ENCODE measurements around the gene LUZP2.

LUZP2 gene

DNA sequence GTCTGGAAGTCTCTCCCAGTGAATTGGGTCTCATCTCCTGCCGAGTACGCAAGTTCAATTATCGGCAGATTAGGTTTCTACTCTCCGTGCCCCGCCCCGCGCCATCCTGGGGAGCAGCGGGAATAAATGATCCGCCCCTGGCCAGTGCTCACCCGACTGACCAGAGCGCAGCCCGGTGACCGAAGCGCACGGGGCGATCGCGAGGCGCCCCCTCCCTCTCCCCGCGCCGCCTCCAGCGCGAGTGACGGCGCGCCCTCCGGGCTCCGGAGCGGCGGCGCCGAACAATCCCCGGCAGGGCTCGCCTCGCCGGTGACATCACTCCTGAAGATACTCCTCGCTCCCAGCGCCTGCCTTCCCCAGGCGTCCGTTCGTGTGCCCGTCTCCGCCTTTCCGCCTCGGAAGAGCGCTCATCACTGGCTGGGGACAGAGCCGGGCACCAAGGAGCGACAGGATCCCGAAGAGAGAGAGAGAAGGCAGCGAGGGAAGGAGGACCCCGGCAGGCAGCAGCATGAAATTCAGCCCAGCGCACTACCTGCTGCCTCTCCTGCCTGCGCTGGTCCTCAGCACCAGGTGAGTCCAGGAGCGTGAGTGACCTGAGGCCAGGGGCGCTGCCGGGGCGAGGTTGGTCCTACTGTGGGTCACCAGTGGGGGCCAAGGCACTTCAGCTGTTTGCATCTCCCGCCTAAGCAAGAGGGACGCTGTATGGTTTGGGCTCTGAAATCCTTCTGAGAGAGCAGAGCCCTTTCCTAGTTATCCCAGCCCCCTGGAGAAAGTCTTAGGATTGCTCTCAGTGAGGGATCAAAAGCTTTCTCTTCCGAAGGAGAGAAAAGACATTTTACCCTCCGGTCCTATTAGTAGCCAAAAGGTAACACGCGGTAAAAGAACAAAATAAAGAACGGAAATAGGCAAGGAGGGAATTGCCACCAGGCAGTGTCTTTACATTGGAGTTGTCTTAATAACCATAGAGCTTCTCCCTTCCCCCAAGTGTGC, at the start of gene LUZP2:
Gene LUZP2, plus strand, starts transcription at position 318 of the 990 bp plus-strand sequence.
- no peaks in the 10 kb centered on the region for H3K36me3 ChIP-seq (ENCODE audit: insufficient read depth, low read length)
- H3K9me3 ChIP-seq (ENCODE audit: control insufficient read depth, insufficient read depth, low read length): no peaks in the 10 kb centered on the region
- peak within 1 kb of the TSS; percentile 65 for H3K9ac ChIP-seq (ENCODE audit: low read depth, low read length)
- H3K4me1 ChIP-seq (ENCODE audit: insufficient read depth, low read length): no peaks in the 10 kb centered on the region

DNA sequence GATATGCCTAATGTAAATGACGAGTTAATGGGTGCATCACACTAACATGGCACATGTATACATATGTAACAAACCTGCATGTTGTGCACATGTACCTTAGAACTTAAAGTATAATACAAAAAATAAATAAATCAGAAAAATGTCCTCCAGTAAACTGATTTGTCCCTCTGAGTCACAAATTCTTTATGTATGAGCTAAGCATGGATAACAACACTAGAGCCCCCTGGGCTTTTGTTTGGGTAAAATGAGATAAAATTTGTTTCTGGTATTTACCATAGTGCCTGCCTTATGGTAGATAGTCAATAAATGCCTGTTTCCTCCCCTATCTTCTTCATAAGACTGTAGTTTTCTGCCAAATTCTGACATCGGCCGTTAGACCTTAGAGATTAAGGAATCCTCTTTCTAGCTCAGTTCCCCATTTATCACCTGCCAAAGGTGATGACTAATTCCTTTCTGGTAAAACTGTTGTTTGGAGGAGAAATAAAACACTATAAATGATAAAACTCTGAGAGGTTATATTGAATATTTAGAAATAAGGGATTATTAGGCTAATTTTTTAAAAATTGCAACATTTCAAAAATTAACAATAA, 43.6 kb upstream of the LUZP2 start:
- Histone ChIP-seq H3K9me3 (ENCODE audit: control insufficient read depth, insufficient read depth, low read length) (no peaks in the 10 kb centered on the region), H3K4me1 (ENCODE audit: insufficient read depth, low read length) (peaks cover 4% of the 10 kb centered on the region; the same call in 1 of the 2 replicates), H3K36me3 (ENCODE audit: insufficient read depth, low read length) (no peaks in the 10 kb centered on the region), H3K9ac (ENCODE audit: low read depth, low read length) (no peak overlapping the region)

DNA sequence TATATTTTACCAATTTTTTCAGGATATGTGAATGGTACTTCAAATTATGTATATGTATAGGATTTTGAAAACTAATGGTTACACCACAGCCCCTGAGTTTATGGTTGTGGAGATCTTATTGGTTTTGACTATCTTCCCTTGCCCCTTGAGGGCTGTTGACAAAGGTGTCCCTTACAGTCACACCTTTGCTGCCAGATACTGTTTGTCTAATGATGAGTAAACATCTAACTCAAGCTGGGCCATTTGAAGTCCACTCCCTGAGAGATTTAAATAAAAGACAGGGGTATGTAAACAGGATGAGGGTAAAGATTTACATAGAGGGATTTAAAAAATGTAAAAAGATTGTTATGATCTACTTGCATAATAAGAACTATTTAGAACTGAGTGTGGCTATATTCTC, 38.9 kb upstream of the LUZP2 start:
- Histone ChIP-seq H3K9ac (ENCODE audit: low read depth, low read length) (no peak overlapping the region), H3K9me3 (ENCODE audit: control insufficient read depth, insufficient read depth, low read length) (no peaks in the 10 kb centered on the region), H3K4me1 (ENCODE audit: insufficient read depth, low read length) (no peaks in the 10 kb centered on the region), H3K36me3 (ENCODE audit: insufficient read depth, low read length) (no peaks in the 10 kb centered on the region)

DNA sequence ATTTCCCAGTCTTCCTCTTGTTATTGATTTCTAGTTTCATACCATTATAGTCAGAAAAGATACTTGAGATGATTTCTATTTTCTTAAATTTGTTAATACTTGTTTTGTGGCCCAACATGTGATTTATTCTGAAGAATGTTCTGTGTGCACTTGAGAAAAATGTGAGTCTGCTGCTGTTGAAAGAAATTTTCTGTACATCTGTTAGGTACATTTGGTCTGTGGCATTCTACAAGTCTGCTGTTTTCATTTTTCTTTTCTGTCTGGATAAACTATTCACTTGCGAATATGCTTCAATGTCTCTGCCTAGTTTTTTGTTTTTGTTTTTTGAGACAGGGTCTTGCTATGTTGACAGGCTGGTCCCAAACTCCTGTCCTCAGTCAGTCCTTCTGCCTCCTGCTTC, 26.4 kb upstream of the LUZP2 start:
- H3K4me1 ChIP-seq (ENCODE audit: insufficient read depth, low read length): no peaks in the 10 kb centered on the region
- no peak overlapping the region for H3K9ac ChIP-seq (ENCODE audit: low read depth, low read length)
- H3K9me3 ChIP-seq (ENCODE audit: control insufficient read depth, insufficient read depth, low read length): no peaks in the 10 kb centered on the region
- H3K36me3 ChIP-seq (ENCODE audit: insufficient read depth, low read length): no peaks in the 10 kb centered on the region

DNA sequence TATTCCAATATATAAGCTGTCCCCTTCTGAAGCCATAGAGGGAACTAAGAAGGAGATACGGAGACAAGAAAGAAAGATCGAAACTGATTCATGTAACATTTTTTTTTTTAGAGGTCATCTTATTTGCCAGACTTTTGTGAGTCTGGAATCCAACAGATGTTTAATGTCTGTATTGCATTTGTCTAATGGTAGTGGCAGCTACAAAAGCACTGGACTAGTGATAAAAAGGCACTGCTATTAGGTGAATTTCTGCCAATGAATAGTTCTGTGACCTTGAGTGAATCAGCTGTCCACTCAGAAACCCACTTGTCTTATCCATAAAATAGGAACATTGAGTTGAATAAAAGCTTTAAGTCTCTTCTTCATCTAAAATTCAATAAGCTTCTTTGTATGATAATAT, 25.8 kb upstream of the LUZP2 start:
- no peaks in the 10 kb centered on the region for H3K4me1 ChIP-seq (ENCODE audit: insufficient read depth, low read length)
- H3K9ac ChIP-seq (ENCODE audit: low read depth, low read length): no peak overlapping the region
- no peaks in the 10 kb centered on the region for H3K9me3 ChIP-seq (ENCODE audit: control insufficient read depth, insufficient read depth, low read length)
- H3K36me3 ChIP-seq (ENCODE audit: insufficient read depth, low read length): no peaks in the 10 kb centered on the region

DNA sequence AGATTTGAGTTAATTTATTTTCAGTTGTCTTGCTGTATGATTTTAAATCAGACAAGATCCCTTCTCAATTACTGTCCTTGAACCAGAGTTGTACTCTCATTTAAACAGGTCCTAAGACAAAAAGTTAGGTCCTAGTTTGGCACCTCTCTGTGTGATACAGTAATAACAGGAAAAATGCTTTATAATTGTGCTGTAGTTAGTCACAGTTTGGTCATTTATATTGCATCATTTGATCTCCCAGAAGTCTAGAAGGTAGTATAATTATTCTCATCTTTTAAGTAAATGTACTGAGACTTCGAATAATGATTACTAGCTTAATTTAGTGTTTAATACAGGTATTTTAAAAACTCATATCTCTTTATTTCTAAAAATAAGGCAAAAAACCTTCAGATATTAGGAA, 18.1 kb upstream of the LUZP2 start:
- Histone ChIP-seq H3K4me1 (ENCODE audit: insufficient read depth, low read length) (no peaks in the 10 kb centered on the region), H3K9me3 (ENCODE audit: control insufficient read depth, insufficient read depth, low read length) (no peaks in the 10 kb centered on the region), H3K9ac (ENCODE audit: low read depth, low read length) (no peak overlapping the region), H3K36me3 (ENCODE audit: insufficient read depth, low read length) (no peaks in the 10 kb centered on the region)

DNA sequence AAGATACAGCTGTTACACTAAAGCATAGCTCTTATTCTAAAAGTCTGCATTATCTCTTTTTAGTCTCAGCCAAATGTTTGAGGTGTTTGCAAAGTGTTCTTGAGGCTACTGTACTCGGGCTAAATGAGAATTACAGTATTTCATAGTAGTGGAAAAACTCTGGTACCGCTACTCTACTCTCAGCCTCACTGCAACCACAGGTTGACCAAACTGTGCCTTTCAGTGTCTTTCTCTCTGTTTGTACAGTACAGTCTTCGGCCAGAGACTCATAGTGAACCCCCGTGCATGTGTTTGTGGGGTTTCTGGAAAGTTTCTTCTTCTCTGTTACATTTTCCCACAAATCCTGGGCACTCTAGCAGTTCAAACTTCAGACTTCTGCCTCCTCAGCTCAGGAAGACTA, 7.4 kb upstream of the LUZP2 start:
- no peaks in the 10 kb centered on the region for H3K9me3 ChIP-seq (ENCODE audit: control insufficient read depth, insufficient read depth, low read length)
- no peaks in the 10 kb centered on the region for H3K36me3 ChIP-seq (ENCODE audit: insufficient read depth, low read length)
- no peak overlapping the region for H3K9ac ChIP-seq (ENCODE audit: low read depth, low read length)
- H3K4me1 ChIP-seq (ENCODE audit: insufficient read depth, low read length): no peaks in the 10 kb centered on the region

DNA sequence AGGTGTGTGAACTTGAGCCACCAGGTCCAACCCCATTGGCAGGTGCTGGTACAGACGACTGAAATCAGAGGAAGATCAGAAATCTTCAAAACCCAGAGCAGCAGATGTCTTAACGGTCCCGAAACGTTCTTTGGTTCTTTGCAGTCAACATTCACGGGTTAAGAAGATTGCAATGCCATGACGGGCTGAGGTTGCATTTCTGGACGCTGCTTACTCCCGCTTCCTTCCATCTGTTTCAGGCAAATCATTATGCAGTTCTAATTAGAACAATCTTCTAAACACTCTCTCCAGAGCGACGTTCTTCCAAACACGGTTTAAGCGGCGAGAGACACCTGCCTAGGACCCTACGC, 492 bp upstream of the LUZP2 start:
- Histone ChIP-seq H3K9ac (ENCODE audit: low read depth, low read length) (peak overlapping the region; percentile 65; the same call in 1 of the 2 replicates), H3K9me3 (ENCODE audit: control insufficient read depth, insufficient read depth, low read length) (no peaks in the 10 kb centered on the region), H3K36me3 (ENCODE audit: insufficient read depth, low read length) (no peaks in the 10 kb centered on the region), H3K4me1 (ENCODE audit: insufficient read depth, low read length) (no peaks in the 10 kb centered on the region)

DNA sequence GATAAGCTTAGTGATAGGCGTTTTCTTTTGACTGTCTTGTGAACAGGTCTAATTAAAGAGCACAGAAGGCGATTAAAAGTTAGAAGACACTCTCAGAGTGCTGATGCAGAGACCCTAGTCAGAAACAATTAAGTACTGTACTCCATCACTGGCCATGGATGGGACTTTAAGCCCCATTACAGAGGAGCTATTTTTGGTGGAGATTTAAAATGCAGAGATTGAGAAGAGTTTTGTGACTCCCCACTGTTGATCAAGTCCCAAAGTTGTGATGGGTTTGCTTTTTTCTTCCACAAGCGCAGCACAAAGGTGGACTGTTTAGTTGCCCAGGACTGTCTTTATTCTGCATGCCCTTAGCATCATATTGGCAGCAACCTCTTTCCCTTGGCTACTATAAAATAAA, 978 bp downstream of the LUZP2 start:
- Histone ChIP-seq H3K9ac (ENCODE audit: low read depth, low read length) (no peak overlapping the region), H3K36me3 (ENCODE audit: insufficient read depth, low read length) (no peaks in the 10 kb centered on the region), H3K4me1 (ENCODE audit: insufficient read depth, low read length) (no peaks in the 10 kb centered on the region), H3K9me3 (ENCODE audit: control insufficient read depth, insufficient read depth, low read length) (no peaks in the 10 kb centered on the region)

DNA sequence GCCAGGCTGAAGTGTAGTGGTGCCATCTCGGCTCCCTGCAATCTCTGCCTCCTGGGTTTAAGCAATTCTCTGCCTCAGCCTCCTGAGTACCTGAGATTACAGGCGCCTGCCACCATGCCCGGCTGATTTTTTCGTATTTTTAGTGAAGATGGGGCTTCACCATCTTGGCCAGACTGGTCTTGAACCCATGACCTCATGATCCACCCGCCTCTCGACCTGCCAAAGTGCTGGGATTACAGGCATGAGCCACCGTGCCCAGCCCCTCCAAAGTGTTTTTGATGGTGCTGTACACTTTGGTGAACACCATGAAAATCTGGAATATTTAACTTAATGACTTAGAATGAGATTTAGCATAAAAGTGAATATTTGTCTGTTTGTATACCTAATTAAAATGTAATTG, 5.6 kb downstream of the LUZP2 start:
- H3K9ac ChIP-seq (ENCODE audit: low read depth, low read length): no peak overlapping the region

DNA sequence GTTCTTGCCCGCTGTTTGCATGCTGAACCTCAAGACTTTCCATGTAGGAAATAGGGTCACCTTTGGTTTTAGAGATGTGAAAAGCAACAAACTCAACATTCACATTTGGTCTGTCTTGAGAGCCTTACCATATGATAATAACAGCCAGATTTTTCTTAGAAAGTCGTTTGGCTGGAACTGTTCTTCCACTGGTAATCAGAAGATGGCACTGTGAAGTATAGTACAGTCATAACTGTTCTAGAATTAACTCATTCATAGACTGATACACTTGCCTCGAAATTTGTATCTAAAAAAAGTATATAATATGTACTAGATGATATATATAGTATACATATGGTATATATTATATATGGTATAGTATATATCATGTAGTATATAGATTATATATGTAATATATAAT, 12.3 kb downstream of the LUZP2 start:
- H3K4me1 ChIP-seq (ENCODE audit: insufficient read depth, low read length): peaks cover 6% of the 10 kb centered on the region; the same call in 1 of the 2 replicates
- H3K9me3 ChIP-seq (ENCODE audit: control insufficient read depth, insufficient read depth, low read length): no peaks in the 10 kb centered on the region
- H3K9ac ChIP-seq (ENCODE audit: low read depth, low read length): no peak overlapping the region

More for the DNA sequence above, 5.6 kb downstream of the LUZP2 start:
- no peaks in the 10 kb centered on the region for H3K36me3 ChIP-seq (ENCODE audit: insufficient read depth, low read length)
- H3K9me3 ChIP-seq (ENCODE audit: control insufficient read depth, insufficient read depth, low read length): no peaks in the 10 kb centered on the region
- H3K4me1 ChIP-seq (ENCODE audit: insufficient read depth, low read length): no peaks in the 10 kb centered on the region

DNA sequence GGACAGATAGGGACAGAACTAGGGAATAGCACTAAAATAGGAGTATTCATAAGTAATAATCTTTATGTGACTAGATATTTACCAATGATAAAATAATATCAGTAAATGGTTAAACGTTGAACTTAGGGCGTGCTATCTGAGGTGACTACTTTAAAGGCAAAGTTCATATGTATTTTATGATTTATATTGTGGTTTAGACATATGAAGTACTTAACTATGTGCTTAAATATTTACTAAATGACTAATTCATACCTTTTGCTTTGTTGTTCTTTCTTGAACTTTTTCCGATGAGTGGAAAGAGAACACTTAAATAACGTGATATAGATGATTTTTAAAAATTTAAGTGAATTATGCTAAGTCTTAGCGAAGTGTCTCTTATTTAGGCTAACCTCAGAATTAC, 14.7 kb downstream of the LUZP2 start:
- Histone ChIP-seq H3K9ac (ENCODE audit: low read depth, low read length) (no peak overlapping the region), H3K9me3 (ENCODE audit: control insufficient read depth, insufficient read depth, low read length) (no peaks in the 10 kb centered on the region), H3K36me3 (ENCODE audit: insufficient read depth, low read length) (no peaks in the 10 kb centered on the region), H3K4me1 (ENCODE audit: insufficient read depth, low read length) (peaks cover 10% of the 10 kb centered on the region; the same call in 1 of the 2 replicates)

More for the DNA sequence above, 12.3 kb downstream of the LUZP2 start:
- no peaks in the 10 kb centered on the region for H3K36me3 ChIP-seq (ENCODE audit: insufficient read depth, low read length)

DNA sequence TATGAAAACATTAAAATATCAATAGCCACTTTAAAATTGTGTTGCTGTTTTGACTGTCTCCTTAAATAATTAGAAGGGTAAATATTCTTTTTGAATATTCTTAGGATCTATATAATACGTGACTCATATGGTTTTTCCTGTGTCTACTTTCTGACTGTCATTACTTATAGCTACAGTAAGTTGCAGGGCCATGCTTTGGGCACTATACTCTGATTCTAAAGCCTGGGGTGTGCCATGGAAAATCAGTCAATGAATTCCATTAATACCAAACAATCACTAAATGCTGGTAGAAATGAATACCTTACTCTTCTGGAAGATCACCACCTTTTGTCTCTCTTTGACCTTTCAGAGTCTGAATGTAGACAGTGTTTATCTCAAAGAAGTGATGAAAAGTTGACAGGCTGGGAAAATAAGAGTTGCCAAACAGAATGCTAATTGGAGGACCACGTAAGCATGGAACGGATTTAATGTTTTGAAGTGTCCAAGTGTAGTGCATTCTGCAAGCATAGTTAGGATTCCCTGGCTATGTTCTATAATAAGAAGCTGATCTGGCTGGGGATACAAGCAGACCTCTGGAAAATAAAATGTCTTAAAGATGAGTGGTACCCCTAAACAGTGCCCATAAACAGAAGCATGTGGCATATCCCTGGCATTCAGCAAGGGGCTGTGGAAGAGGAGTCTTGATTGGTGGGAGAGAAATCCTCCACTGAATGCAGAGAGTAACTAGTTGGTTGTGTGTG, 16.8 kb downstream of the LUZP2 start:
- Histone ChIP-seq H3K36me3 (ENCODE audit: insufficient read depth, low read length) (no peaks in the 10 kb centered on the region), H3K9ac (ENCODE audit: low read depth, low read length) (no peak overlapping the region), H3K4me1 (ENCODE audit: insufficient read depth, low read length) (peaks cover 10% of the 10 kb centered on the region; the same call in 1 of the 2 replicates), H3K9me3 (ENCODE audit: control insufficient read depth, insufficient read depth, low read length) (no peaks in the 10 kb centered on the region)

DNA sequence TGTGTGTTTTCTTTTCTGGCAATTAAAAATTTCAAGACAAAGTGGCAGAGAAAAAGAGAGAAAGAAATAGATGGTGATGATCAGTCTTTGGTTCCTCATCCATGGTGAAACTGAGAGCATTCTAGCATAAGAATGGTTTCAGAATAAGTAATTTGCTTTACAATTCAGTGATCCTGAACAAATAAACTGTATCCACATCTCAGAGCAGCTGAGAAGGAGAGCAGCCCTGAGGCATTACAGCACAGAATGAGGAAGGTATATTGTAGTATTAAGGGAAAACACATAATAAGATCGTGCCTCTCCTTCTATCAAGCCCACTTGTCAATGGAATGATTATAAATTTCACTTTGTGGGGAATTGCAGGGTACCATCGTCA, 17.4 kb downstream of the LUZP2 start:
- Histone ChIP-seq H3K9me3 (ENCODE audit: control insufficient read depth, insufficient read depth, low read length) (no peaks in the 10 kb centered on the region), H3K9ac (ENCODE audit: low read depth, low read length) (no peak overlapping the region), H3K36me3 (ENCODE audit: insufficient read depth, low read length) (no peaks in the 10 kb centered on the region), H3K4me1 (ENCODE audit: insufficient read depth, low read length) (peaks cover 10% of the 10 kb centered on the region; the same call in 1 of the 2 replicates)
